DOHH2 (cell line): Measurements from ENCODE around the gene FOXF2.

Source experiments
- H3F3A ChIP-seq: fragments of 200-600 bp; sonication (generic), shearing (Covaris generic); 2 replicates; pipeline ENCODE4 v1.6.0; 2016; ENCODE audit warnings: antibody characterized with exemption, mild to moderate bottlenecking; ENCODE audit not compliant: control insufficient read depth, insufficient read depth
- H3K27ac ChIP-seq: fragments of 200-600 bp; sonication (generic); 2 replicates; pipeline ENCODE4 v1.5.1; 2014; ENCODE audit warnings: low read depth, mild to moderate bottlenecking, low read length, moderate library complexity
- H3K27me3 ChIP-seq: fragments of 200-600 bp; sonication (generic); 2 replicates; pipeline ENCODE4 v1.6.1; 2014; ENCODE audit warnings: mild to moderate bottlenecking, low read length, mixed read lengths; ENCODE audit not compliant: control insufficient read depth
- H3K36me3 ChIP-seq: fragments of 200-600 bp; sonication (generic); 2 replicates; pipeline ENCODE4 v1.6.1; 2014; ENCODE audit warnings: mild to moderate bottlenecking, low read length, moderate library complexity, mixed read lengths; ENCODE audit not compliant: control insufficient read depth
- H3K4me1 ChIP-seq: fragments of 200-600 bp; sonication (generic); 2 replicates; pipeline ENCODE4 v1.6.1; 2014; ENCODE audit warnings: mild to moderate bottlenecking, low read length, mixed read lengths; ENCODE audit not compliant: control insufficient read depth
- H3K4me2 ChIP-seq: fragments of 200-600 bp; sonication (generic); 2 replicates; pipeline ENCODE4 v1.6.0; 2014; ENCODE audit warnings: mild to moderate bottlenecking, low read length, moderate library complexity
- H3K4me3 ChIP-seq: fragments of 200-600 bp; sonication (generic); 2 replicates; pipeline ENCODE4 v1.5.1; 2014; ENCODE audit warnings: mild to moderate bottlenecking, low read length, mixed read lengths
- H3K79me2 ChIP-seq: fragments of 200-600 bp; sonication (generic); 2 replicates; pipeline ENCODE4 v1.6.1; 2014; ENCODE audit warnings: mild to moderate bottlenecking, low read length, mixed read lengths; ENCODE audit not compliant: control insufficient read depth
- H3K9me2 ChIP-seq: fragments of 200-600 bp; sonication (generic); replicated peaks from 2 replicates; pipeline ENCODE4 v1.6.1; 2014; ENCODE audit warnings: mild to moderate bottlenecking, low read length, mixed read lengths; ENCODE audit not compliant: control insufficient read depth
- H3K9me3 ChIP-seq: fragments of 200-600 bp; sonication (generic); 2 replicates; pipeline ENCODE4 v1.6.1; 2014; ENCODE audit warnings: antibody characterized with exemption, low read length, mixed read lengths; ENCODE audit not compliant: control insufficient read depth, insufficient read depth
- H4K20me1 ChIP-seq: fragments of 200-600 bp; sonication (generic); 2 replicates; pipeline ENCODE4 v1.6.0; 2014; ENCODE audit warnings: low read depth, mild to moderate bottlenecking, antibody characterized with exemption, low read length, moderate library complexity; ENCODE audit not compliant: control insufficient read depth, insufficient read depth
- CTCF ChIP-seq: fragments of 200-600 bp; sonication (generic); IDR thresholded peaks from one replicate; pipeline ENCODE4 v1.5.1; 2014; ENCODE audit warnings: antibody characterized with exemption, mild to moderate bottlenecking, low read depth, low read length; ENCODE audit not compliant: poor library complexity, severe bottlenecking
- EZH2phosphoT487 ChIP-seq: fragments of 200-600 bp; sonication (generic); IDR thresholded peaks from 2 replicates; pipeline ENCODE4 v1.6.1; 2017; ENCODE audit warnings: borderline replicate concordance, mild to moderate bottlenecking, antibody characterized with exemption, low read length, moderate library complexity, mixed read lengths

FOXF2 gene

GRCh38 chr6:1378065-1379016 is 11.0 kb upstream of the FOXF2 start:
- Histone ChIP-seq H3F3A (no peaks in the 10 kb centered on the region), H3K9me3 (no peaks in the 10 kb centered on the region), H3K9me2 (no peaks in the 10 kb centered on the region), H3K4me3 (no peak overlapping the region), H3K27ac (no peak overlapping the region), H3K36me3 (no peaks in the 10 kb centered on the region), H3K4me2 (no peak overlapping the region), H3K27me3 (peaks cover 20% of the 10 kb centered on the region), H3K79me2 (no peaks in the 10 kb centered on the region), H4K20me1 (no peaks in the 10 kb centered on the region), H3K4me1 (no peaks in the 10 kb centered on the region)
- no peak for TF ChIP-seq EZH2phosphoT487
- no peak for TF ChIP-seq CTCF

DNA sequence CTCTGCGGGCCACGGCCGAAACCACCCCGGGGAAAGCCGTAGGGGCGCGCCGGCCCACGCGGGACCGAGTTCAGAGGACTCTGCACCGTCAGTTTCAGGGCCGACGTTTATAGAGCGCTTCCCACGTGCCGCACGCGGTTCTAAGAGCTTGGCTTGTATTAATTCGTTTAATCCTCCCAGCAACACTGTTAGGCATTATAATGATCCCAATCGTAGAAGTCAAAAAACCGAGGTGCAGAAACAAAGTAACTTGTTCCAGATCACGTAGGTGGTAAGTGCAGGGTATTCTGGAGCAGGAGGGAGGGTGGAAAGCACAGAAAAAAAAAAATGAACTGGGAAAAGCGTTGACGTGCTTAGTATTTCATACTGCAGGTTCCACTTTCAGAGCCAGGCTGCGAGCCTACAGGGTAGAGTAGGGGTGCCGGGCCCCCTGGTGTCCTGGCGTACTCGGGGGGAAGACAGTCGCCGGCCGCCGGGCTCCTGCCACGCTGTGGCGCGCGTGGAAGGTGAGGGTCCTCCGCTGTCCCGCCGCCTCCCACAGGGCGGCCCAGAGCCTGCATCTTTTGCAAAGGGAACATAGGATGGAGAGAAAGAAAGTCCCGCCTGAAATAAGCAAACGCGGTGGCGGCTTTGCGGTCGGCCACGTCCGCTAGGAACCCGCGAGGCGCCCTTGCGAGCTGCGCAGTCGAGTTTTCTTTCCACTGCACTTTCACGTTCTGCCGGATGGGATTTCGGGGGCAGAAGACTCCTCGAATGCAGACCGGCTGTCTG is 10.2 kb upstream of the FOXF2 start:
- H3K36me3 ChIP-seq: no peaks in the 10 kb centered on the region
- H3K4me1 ChIP-seq: no peaks in the 10 kb centered on the region
- no peaks in the 10 kb centered on the region for H3K9me2 ChIP-seq
- peaks cover 20% of the 10 kb centered on the region for H3K27me3 ChIP-seq
- H3K4me3 ChIP-seq: no peak overlapping the region
- H3K27ac ChIP-seq: no peak overlapping the region
- H3K79me2 ChIP-seq: no peaks in the 10 kb centered on the region
- H3K9me3 ChIP-seq: no peaks in the 10 kb centered on the region
- H3F3A ChIP-seq: no peaks in the 10 kb centered on the region
- no peaks in the 10 kb centered on the region for H4K20me1 ChIP-seq
- no peak for TF ChIP-seq EZH2phosphoT487
- TF ChIP-seq CTCF: no peak
- H3K4me2 ChIP-seq: no peak overlapping the region

DNA sequence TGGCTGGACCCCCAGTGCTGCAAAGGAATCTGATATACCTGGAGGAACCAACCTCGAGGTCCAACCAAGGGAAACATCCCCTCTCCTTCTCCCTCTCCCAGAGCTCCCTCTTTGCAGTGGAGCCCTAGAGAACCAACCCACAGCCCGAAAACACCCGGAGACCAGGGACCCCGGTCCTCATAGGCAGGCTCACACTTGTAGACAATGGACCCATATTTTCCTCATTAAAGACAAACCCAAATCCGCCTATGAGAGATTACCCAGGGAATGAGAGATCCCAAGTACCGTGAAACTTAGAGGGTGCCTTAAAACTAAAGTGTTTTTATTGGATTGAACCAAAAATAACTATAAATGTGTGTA is 9.6 kb upstream of the FOXF2 start:
- H3K9me3 ChIP-seq: no peaks in the 10 kb centered on the region
- H3F3A ChIP-seq: no peaks in the 10 kb centered on the region
- TF ChIP-seq CTCF (no peak), EZH2phosphoT487 (no peak)
- no peaks in the 10 kb centered on the region for H4K20me1 ChIP-seq
- H3K9me2 ChIP-seq: no peaks in the 10 kb centered on the region
- H3K27me3 ChIP-seq: peaks cover 20% of the 10 kb centered on the region
- no peaks in the 10 kb centered on the region for H3K79me2 ChIP-seq
- H3K4me1 ChIP-seq: no peaks in the 10 kb centered on the region
- no peak overlapping the region for H3K4me3 ChIP-seq
- H3K4me2 ChIP-seq: no peak overlapping the region
- H3K36me3 ChIP-seq: no peaks in the 10 kb centered on the region
- H3K27ac ChIP-seq: no peak overlapping the region
